HG03135 (cell line): ENCODE data around the gene DAD1.

ENCODE experiments used
- ATAC-seq: cut with Tn5 transposase; IDR thresholded peaks from one replicate; pipeline ENCODE4 v1.9.1; 2021; ENCODE audit warnings: mild to moderate bottlenecking, moderate library complexity; ENCODE audit not compliant: unreplicated experiment

DAD1 gene

DNA sequence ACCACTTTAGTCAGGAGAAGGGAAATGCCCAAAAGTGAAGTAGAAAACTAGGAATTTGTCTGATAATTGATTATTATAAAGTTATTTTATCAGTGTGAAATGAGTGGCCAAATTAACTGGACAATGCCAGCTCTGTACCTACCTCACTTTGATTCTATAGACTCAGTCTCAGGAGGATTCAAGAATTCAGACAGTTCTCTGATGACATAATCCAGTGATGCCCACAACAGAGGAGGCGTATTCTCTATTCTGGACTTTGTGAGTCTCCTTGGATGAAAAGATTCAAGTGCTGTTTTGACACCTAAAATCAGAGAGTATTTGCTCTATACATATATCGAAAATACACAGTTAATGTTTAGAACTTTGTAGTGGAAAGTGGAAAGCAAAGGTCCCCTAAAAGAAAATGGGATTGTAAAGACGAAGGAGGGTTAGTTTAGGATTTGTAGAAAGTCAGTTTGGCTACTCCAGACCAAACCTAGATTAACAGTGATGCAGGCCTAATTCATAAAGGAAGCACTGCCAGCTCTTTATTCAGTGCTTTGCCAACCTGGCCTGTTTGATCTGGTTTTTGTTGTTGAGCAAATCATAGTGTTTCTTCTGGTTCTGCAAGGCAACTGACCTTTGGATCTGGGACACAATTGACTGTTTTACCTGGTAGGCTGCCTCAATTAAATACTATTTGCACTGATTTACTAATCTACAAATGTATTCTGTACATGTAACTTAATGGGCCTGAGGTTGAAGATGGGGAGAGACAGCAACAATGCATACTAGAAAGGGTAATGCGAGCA is 67.4 kb downstream of the DAD1 start:
- ATAC-seq: no peak

GRCh38 chr14:22520796-22521195 is 68.2 kb downstream of the DAD1 start:
- no peak for ATAC-seq

GRCh38 chr14:22519877-22520685 is 68.9 kb downstream of the DAD1 start:
- ATAC-seq: no peak

- no peak for ATAC-seq
Observed at GRCh38 chr14:22518073-22518472, 71.0 kb downstream of the DAD1 start.

DNA sequence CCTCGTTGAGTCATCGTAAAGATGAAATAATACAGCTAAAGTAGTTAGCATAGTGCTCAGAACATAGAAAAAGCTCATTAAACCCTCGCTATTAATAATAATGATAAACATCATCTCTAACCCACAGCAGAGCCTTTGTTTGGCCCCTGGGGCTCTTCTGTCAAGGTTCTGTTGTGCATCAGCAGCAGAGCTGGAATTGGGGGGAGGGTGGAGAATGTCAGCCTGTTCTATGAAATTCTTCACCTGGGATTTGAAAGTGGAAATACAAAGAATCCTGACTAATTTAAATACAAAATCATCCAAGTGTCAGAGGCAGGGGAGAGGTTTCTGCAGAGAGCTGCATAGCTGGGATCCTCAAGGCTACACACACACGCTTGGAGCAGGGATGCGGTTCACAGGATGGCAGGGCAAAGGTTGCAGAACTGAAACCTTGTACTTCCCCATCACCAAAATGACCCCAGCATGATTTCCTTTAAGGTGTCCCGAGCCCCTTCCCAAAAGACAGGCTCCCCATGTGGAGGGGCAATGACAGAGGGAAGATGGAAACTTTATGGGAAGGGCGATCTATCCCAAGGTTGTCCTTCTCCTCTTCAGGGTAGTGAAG is 71.8 kb downstream of the DAD1 start:
- no peak for ATAC-seq

DNA sequence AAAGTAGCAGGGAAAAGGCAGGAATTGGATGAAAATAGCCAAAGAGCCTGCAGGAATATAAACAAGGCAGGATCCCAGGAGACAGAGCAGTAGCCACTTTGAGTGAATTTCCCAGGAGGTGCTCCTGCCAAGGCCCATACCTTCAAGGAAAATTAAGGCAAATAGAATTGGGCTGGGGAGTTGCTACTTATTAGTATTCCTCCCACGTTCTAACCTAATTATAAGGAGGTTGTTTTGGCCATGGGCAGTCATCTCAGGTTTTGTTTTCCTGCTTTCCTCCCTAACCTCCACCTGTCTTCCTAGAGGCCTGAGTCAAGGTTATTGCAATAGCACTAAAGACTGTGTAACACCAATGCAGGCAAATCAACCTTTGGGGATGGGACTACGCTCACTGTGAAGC is 73.1 kb downstream of the DAD1 start:
- no peak for ATAC-seq
